NCI-H526 (cell line): ENCODE data around the gene APOC3.
"Not testable (repeated sequence)": the region's sequence is repeated elsewhere in the genome, so short reads cannot be mapped to it uniquely, and the experiment has no call there.

Experiments
- DNase-seq, 2 experiments: peaks; one replicate each; lab custom pipeline; 2025; lab: John Stamatoyannopoulos, UW

Gene APOC3

DNA sequence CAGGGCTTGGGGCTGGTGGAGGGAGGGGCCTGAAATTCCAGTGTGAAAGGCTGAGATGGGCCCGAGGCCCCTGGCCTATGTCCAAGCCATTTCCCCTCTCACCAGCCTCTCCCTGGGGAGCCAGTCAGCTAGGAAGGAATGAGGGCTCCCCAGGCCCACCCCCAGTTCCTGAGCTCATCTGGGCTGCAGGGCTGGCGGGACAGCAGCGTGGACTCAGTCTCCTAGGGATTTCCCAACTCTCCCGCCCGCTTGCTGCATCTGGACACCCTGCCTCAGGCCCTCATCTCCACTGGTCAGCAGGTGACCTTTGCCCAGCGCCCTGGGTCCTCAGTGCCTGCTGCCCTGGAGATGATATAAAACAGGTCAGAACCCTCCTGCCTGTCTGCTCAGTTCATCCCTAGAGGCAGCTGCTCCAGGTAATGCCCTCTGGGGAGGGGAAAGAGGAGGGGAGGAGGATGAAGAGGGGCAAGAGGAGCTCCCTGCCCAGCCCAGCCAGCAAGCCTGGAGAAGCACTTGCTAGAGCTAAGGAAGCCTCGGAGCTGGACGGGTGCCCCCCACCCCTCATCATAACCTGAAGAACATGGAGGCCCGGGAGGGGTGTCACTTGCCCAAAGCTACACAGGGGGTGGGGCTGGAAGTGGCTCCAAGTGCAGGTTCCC, at the start of gene APOC3:
TSS of gene APOC3 (plus strand) at position 383 of the 659 bp plus-strand sequence. CDS start 676 bp downstream, outside the sequence.
- DNase-seq = no peak

DNA sequence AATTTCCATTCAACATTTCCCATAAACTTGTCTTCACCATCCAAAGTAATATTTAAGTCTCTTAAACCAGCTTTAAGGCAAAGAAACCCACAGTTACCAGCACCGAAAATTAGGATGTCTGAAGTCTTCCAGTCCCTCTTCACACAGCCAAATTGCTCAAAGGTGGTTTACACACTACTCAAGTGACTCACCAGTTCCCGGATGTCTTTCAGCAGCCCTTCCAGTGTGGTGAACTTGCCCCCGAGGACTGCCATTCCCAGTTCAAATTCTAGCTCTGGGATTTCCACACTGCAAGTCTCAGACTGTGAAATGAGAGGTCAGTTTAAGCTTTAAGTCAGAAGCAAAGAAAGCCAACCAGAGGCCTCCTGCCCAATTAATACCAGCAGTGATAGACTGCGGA, 47.0 kb upstream of the APOC3 start:
- DNase-seq = no peak

DNA sequence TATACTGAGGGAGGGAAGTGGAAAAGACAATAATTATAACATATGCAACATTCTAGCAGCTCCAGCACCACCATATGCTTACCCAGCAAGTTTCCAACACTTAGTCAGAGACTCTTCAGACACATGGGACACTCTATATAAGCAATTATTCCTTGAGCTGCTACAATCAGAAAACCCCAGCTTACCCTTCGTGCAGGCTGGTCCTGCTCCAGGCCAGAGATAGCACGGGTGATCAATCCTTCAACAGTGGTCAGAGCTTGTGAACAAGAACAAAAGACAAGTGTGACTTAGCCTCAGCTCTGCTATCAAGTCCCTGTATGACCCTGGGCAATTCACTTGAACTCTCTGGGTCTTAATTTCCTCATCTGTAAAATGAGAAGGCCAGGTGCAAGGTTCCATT, 43.4 kb upstream of the APOC3 start:
- DNase-seq = no peak

DNA sequence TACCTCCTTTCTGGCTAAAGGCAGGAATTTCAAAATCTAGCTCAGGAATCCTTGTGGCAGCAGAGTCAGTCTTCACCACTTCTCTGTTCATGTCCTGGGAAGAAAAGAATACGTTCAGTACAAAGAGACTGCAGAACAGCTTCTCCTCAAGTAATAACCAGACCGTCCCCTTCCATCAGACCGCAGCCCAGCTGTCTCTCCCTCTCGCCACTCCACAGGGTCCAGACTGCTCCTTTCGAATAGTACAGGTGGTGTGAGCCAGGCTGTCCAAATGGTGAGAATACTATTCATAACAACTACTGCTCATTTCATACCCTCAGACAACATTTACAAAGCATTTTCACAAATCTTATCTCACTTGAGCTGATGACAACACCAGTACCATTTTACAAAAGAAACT, 42.7 kb upstream of the APOC3 start:
- no peak for DNase-seq

DNA sequence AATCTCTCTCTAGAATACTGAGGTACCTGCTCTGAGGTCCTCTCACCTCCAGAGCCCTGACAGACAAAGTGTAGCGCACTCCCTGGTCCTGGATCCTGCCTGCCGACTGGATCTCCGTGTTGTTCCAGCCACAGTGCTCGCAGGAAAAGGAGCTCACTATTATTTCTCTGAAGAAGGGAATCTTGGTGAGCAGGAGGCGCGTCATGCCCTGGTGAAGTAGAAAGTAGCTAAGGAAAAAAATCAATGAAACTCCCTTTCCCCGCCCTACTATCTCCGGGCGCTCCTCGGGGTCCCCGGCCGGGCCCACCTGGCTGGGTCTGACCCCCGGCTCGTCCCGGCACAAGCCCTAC, 42.3 kb upstream of the APOC3 start:
- DNase-seq = no peak

DNA sequence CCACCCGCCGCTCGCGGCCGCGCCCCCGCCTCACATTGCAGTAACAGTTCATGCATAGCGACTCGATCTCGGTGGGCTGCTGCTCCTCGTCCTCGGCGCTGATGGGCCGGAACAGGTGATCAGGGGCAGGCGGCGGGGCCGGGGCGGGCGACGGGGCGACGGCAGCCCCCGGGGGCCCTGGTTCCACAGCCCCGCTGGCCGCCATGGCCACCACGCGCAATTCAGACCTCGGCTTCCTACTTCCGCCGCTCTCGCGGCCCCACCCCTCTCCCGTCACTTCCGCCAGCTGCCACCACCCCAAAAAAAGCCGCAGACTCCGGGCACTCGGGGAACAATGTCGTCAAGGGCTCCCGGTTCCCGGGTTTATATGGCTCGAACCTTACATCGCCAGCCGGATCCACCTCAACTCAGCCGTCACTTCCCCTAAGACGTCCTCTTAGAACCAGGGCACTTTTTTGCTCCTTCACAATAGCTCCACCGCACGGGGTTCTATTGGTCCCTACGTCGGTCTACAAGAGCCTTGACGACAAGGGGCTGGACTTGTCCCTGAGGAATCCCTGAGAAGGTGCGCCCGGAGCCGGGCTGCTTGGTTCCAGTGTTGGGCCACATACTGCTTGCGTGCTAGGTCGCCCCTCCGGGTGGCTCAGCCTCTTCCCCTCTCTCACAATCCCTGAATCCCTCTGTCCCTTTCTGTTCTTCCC, 41.8 kb upstream of the APOC3 start, which contains the start of gene ZPR1:
TSS of gene ZPR1 (minus strand) at position 238 of the 701 bp plus-strand sequence. CDS start at position 205, 33 bp downstream.
- DNase-seq = peak; percentile 70 to 93

DNA sequence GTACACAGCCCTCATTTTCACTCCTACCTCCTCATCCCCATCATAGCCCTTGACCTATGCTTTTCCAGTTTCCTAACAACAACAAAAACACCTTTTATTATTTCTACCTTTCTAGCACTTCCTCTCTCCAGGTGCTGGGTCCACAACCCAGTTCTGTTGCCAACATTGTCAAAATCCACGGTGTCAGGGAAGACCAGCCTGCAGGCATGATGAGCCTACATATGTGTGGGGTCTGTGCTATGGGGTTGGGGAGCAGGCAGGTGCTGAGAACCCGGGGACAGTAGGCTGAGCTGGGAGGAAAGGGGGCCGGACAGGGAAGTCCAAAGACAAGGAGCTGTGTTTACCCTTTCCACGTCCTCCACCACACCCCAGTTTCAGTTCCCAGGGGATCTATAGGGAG, 41.2 kb upstream of the APOC3 start:
- no peak for DNase-seq

DNA sequence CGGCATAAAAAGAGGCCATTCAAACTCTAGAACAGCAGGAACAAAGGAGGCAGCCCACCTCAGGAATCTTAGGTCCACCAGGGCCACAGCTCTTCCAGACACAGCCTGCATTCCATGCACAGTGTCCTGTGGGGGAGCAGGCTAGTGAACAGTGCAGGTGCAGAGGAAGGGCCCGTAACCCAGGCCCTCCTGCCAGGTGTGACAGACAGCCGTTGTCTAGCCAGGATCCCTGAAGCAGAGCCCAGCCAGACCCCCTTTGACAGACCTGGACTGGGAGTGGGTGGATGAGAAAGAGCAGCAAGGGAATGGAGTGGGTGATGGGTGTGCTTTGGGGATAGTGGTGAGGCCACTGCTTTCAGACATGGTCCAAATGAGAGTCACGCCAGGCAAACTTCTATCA, 40.7 kb upstream of the APOC3 start:
- no peak for DNase-seq

DNA sequence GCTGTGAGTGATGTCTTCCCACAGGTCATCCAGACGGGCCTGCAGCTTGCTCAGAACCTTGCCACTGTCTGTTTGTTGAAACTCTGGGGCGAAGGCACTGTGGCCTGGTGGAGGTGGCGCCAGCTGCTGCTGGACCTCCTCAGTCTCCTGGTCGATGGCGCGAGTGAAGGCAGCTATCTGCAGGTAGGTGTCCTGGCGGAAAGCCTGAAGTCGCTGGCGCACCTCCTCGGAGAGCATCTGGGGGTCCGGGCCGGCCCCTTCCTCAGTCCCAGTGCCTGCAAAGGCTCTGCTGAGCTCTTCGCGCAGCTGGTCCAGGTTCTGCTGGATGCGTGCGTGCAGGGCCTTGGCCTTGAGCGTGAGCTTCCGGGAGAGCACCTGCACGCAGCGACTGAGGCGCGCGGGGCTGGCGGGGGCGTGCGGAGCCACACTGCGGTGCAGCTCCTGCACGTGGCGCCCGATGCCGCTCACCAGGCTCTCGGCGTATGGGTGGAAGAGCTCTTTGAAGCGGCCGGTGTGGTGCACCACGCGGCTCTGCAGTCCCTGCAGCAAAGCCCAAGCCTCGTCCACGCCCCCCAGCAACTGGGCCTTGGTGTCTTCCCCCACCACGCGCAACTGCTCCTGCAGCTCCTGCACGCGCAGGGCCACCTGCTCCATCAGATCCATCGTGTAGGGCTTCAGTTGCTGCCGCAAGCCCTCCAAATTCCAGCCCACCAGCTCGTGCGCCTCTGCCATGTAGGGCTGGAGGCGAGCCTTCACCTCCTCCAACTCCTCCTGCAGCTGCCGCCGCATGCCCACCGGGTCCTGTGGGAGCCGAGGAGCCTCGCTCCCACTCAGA, 39.3 kb upstream of the APOC3 start:
- DNase-seq = no peak

DNA sequence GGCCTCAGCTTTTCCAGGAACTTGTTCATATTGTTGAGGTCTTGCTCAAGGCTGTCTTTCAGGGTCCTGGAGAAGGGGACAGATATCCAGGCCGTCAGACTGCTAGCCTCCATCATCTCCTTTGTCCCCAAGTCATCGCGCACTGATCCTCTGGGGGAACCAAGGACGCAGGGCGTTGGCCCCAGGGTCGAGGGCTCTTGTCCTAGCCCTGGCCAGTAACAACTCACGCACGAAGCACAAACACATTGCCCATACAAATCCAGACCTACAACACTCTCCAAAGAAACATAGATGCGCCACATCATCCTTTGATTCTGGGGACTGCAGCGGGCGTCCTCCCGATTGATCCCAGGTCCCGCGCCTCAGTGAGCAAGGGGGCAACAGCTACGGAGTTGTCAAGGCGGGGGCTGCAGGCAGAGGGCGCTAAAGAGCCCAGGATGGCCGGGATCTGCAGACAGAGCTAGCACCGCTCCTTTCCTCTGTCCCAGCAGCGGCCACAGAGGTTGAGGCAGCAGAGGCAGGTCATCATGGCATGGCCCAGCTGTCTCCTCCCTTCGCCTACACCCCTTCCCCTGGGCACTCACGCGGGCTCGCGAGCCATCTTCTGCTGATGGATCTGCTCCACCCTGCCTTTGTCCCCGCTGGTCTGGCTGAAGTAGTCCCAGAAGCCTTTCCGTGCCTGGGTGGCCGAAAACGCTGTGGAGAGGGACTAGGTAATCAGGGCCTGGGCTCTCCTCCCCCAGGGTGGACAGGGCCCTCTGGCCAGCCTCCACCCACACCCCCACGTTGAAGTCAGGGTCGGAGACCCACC, 38.5 kb upstream of the APOC3 start:
- DNase-seq = peak; percentile 49 to 95

DNA sequence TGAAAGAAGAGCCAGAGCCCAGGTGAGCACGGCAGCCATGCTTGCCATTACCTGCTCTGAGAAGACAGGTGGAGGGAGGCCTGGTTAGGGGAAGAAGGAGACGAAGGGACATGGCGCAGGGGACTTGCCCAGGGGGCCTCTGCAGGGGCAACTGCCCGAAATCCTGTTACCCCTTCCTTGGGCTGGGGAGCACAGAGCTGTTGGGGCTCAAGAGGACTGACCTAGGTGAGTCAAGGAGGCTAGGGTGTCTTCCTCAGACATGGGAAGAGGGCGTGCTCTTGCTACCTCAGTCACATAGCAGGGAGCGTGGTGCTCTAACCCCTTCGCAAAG, 37.9 kb upstream of the APOC3 start, which contains the start of gene APOA5:
TSS of gene APOA5 (minus strand) at position 67 of the 331 bp plus-strand sequence. CDS start at position 48, 19 bp downstream.
- DNase-seq = no peak

DNA sequence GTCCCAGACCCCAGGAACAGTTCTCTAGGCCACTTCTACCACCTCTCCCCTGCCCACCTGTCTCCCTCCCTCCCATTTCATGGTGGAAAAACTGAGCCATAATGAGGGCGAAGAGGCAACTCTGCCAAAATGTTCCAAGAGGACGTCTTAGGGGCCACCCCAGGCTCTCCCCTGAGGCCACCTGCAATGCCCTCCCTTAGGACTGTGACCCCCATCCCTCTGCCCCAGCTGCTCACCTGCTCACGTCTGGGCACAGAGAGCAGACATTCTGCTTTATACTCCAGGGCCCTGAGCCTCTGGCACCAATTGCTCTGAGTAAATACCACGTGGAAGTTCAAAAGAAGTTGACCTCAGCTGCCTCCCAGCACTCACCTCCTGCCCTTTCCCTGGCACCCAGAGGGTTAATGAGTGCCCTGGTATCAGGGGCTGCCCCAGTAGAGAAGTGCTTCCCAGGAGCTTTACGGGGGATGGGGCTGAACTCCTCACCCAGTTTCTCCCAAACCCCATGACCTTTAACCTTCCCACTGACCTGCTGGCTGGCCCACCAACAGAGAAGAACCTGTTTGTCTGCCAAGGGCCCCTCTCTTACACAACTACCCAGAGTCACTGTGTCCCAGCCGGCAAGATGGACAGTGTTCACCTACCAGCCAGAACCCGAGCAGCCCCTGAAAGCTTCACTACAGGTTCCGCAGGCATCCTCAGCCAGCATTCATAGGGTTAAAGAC, 37.4 kb upstream of the APOC3 start:
- no peak for DNase-seq

DNA sequence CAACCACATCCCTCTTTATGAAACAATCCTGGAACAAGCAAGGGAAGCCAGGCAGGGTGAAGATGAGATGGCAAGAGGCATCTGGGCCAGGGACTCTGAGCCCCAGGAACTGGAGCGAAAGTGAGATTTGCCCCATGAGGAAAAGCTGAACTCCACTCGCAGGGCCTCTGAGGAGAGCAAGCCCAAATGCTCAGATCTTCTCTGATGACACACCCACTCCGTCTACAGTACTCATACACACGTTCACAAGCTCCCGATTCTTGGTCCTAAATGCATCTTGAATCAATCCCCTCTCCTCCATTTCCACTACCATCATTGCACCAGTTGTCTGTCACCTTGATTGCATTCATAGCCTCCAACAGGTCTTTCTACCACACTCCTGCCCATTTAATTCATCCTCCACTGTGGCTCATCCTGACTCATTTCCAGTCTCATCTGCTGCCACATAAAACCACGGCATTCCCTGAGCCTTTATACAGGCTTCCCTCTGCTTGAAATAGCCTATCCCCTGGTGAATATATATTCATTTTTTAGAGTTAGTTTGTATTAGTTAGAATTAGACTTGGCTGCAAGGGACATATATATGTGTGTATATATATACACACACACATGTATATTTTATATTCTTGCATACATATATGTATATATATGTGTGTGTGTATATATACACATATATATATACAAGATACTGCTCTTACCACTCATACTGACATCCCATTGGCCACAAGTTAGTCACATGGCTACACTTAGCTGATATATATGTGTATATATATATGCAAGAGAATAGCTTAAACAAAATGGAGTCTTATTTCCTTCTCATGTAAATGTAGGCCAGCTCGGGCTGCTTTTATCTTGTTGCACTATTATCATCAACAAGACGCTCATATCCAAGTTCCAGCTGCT, 36.6 kb upstream of the APOC3 start:
- DNase-seq = no peak

DNA sequence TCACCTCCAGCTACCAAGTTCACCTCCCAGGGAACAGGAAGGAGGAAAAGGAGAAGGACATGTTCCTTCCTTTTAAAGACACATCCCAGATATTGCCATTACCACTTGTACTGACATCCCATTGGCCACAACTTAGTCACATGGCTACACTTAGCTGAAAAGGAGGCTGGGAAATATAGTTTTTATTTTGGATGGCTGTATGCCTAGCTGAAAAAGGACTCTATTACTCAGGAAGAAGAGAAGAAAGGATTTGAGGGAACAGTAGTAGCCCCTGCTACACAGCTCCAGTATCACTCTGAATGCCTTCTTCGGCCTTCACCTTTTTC, 36.0 kb upstream of the APOC3 start:
- peak in 1 of 2 experiments; percentile 52 for DNase-seq

DNA sequence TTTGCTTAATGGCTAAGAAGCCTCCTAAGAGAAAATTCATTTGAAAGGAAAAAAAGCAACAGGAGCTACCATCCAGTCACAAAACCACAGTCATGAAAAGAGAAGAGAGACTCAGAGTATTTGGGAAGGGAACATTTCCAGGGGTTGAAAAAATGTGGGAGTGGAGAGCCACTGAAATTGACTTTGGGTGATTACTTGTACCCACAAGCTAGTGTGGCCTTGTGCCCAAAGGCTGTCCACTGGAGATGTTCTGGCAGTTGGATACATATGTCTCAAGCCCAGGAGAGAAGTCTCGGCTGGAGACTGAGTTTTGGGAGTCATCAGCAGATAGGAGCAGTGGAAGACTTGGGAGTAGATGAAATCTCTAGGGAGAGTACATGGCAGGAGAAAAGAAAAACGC, 34.9 kb upstream of the APOC3 start:
- DNase-seq = no peak

DNA sequence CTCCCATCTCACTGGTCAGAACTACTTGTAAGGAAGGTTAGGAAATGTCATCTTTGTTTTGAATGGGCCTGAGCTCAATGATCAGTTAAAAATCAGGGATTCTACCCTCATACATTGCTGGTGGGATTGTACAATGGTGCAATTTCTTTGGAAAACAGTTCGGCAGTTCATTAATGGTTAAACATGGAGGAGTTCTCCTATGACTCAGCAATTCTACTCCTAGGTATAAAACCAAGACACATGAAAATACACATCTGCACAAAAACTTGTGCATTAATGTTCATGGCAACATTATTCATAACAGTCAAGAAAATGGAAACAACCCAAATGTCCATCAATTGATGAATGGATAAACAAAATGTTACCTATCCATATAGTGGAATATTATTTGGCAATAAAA, 33.2 kb upstream of the APOC3 start:
- DNase-seq = no peak

DNA sequence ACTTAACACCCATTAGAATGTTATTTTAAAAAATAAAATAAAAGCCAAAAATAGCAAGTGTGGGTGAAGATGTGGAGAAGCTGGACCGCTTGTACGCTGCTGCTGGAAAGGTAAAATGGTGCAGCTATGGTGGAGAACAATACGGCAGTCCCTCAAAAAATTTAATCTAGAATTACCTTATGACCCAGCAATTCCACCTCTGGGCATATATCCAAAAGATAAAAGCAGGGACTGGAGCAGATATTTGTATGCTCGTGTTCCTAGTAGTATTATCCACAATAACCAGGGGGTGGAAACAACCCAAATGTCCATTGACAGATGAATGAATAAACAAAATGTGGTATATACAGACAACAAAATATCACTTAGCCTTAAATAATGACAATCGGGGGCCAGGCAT, 31.9 kb upstream of the APOC3 start:
- DNase-seq = no peak

DNA sequence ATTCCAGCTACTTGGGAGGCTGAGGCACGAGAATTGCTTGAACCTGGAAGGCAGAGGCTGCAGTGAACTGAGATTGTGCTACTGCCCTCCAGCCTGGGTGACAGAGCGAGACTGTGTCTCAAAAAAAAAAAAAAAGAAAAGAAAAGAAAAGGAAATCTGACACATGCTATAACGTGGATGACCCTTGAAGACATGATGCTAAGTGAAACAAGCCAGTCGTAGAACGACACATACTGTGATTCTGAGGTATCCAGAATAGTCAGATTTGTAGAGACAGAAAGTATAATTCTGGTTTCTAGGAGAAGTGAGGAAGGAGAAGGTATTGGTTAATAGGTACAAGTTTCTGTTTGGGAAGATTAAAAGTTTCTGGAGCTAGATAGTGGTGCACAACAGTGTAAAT, 31.3 kb upstream of the APOC3 start:
- DNase-seq = no peak

DNA sequence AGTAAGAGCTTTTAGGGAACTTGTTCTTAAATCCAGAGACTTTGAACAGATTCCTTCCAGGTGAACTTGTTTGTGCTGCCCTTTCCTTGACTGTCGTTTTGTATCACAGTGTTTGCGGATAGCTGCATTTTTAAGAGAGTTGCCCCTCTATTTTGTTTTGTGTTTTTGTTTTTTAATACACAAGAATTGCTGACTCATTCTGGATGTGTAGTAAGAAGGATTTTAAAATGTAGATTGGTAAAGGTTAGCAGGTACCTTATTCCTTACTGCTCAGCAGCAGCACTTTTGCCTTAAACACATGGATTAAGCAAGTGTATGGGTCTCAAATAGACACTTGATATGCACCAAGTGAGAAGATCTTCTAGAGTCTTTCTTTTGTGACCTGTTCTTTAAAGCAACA, 29.1 kb upstream of the APOC3 start:
- no peak for DNase-seq

DNA sequence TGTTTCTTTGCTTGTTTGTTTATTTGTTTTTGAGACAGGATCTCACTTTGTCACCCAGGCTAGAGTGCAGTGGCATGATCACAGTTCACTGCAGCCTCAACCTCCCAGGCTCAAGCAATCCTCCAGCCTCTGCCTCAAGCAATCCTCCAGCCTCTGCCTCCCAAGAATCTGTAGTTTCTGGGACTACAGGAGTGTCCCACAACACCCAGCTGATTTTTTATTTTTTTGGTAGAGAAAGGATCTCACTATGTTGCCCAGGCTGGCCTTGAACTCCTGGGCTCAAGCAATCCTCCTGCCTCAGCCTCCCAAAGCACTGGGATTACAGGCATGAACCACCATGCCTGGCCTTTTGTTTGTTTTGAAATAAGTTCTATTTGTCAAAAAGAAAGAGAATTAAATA, 28.0 kb upstream of the APOC3 start:
- DNase-seq = not testable (repeated sequence)
